Measurements from ENCODE around the gene YBX2.

YBX2 gene

DNA sequence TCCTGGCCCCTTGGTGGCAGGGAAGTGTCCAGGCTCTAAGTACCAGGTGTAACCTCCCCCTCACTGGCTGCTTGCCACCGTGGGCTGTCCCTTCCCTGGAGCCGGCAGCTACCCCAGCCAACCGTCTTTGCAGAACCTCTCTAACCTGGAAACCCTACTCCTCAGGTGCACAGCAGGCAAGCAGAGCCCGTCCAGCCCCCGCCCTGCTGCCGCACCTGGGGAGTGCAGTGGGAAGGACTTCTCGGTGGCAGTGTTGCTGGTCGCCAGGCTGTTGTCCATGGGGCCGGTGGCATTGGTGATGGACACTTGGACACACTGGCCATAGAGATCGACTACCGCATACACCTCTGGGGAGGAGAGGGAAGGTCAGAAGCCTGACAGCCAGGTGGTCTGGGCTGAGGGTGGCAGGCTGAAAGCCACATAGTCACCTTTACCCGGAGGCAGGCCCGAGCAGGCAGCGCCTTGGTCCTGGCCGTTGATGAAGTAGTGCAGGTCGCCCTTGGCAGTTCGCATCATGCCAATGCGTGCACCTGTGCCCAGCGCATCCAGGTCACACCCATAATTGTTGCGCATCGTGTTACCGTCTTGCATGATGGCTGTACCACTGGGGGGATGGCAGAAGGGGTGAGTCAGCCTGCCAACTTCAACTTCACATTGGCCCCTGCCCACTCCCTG, 28.2 kb upstream of the YBX2 start:
- no peak for DNase-seq

DNA sequence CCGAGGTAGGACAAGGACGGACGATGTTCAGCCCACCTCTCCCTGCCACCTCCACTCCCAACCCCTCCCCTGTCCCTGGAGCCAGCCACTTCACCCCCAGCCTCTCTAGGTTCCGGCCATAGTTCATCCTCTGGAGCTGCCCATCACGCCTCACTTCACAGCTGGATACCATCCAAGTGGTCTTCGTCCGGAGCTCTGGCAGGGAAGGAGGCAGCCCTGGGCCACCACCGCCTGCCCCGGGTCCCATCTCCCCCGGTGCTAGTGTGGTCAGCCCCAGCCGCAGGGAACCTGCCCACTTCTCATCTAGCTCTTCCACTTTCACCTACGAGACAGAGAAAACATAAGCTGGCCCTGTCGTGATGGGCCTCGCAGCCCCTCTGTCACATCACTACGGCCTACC, 27.0 kb upstream of the YBX2 start:
- DNase-seq, result no peak

DNA sequence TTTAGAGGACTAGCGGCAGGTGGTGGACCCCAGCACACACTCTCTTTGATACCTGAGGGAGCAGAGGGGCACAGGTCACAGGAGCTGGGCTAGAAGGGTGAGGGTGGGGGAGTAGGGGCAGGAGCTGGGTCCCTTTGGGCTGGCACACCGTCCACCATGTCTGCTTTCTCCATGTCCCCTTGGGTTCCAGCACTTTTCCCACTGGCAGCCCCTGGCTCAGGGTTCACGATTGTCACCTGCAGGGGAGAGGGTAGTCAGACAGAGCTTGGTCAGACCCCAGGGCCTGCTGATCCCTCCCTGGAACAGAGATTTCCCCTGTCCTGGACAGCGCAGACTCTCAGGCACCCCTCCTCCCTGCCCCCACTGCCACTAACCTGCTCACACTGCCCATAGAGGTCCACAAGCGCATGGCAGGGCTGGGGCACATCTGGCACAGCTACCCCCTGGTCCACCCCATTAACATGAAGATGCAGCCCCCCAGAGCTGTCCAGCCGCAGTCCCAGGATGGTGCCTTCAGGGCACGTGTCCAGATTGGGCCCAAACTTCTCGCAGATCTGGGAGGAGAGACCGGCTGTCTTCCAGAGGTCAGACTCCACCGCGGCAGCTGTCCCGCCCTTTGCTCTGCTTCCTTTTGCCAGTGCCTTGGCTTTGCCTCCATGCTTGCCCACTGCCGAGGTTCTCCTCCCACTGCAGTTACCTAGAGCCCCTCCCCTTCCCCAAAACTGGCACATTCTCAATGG, 23.9 kb upstream of the YBX2 start:
- DNase-seq, result no peak

DNA sequence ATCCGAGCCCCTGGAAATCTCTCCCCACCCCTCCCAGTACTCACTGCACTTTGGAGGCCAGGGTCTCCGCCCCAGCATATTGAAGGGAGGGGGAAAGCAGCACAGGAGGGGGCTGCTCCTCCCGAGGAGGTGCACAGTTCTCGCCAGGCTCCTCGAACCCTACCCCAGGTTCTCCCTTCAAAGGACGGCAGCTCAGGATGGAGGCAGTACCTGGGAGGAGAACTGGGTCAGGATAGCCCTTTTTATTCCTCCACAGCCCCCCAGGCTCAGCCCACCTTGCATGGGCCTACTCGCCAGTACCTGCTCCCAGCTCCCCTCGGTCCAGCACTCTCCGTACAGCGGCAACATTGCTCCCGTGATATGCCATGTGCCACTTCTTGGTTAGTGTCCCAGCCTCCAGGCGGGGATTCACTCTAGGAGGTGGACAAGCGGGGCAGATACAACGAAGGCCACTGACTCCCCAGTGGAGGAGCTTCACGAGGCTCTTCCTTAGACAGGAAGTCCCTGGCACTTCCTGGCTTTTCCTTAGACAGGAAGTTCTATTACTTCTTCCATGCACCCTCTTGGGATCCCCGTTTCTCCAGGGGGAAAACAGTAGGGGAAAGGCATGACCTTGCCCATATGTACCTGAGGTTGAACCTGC, 22.8 kb upstream of the YBX2 start:
- no peak for DNase-seq

DNA sequence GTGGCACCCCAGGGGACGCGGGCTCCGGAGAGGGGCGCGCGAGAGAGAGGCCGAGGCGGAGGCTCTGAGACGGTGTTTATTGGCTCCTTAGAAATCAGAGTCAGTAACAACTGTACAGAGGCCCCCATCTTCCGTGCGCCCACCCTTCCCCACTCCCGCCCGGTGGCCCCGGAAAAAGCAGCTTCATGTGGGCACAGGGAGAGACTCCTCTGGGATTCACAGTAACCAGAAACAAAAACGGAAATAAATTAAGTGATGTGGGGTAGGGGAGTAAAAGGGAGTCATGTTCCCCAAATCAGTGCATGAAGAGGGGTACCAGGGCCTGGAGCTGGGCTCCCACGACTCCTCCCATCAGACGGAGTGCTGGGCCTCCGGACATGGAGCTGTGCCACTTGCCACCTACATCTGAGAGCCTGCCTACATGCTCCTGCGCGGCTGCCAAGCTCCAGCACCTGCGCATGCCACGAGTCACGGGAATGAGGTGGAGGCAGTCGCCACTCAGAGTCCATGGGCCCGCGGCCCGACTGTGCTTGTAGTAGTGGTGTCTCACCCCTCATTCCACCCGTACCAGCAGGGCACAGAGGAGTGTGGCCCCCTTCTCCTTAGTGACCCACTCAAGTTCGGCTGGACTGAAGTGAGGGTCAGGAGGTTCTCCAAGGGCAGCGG, 21.3 kb upstream of the YBX2 start:
- DNase-seq, result no peak

DNA sequence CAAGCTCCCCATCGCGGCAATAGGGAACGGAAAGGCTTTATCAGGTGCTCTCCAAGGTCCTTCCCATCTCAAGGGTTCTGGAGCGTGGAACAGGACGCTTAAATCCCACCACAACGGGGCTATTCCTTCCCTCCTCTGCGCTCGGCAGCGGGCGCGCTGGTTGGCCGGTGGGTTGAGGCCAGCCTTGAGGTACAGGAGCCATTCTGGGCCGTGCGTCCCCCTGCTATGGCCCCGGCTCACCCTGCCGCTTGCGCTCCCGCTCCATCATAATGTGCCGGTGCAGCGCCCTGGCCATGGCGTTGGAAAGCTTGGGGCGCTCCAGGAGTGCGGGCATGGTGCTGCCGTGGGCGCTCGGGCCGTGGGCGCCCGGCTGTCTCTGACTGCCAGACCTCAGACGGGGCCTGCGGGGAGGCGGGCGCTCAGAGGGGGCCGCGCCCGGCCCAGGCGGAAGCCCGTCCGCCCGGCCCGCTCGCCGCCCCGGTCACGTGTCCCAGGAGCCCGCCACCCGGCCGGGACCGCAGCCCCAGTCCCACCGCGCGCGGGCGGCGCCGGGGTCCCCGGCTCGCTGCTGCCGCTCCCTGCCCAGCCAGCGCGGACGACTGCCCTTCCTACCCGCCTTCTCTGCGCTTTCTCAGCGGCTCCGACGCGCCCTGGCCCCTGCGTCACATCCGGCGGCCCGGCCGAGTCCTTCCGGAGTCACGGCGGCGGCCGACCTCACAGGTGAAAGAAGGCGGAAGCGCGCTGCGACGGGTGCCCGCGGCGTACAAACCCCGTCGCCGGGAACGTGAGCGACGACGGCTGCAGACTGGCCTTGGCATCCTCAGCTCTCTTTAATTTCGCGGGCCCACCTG, 20.5 kb upstream of the YBX2 start, which contains the start of gene GPS2:
Gene GPS2, minus strand, starts transcription at position 642 of the 851 bp plus-strand sequence. Its CDS starts 308 bp downstream, at position 334.
- peak; percentile 90 for DNase-seq

DNA sequence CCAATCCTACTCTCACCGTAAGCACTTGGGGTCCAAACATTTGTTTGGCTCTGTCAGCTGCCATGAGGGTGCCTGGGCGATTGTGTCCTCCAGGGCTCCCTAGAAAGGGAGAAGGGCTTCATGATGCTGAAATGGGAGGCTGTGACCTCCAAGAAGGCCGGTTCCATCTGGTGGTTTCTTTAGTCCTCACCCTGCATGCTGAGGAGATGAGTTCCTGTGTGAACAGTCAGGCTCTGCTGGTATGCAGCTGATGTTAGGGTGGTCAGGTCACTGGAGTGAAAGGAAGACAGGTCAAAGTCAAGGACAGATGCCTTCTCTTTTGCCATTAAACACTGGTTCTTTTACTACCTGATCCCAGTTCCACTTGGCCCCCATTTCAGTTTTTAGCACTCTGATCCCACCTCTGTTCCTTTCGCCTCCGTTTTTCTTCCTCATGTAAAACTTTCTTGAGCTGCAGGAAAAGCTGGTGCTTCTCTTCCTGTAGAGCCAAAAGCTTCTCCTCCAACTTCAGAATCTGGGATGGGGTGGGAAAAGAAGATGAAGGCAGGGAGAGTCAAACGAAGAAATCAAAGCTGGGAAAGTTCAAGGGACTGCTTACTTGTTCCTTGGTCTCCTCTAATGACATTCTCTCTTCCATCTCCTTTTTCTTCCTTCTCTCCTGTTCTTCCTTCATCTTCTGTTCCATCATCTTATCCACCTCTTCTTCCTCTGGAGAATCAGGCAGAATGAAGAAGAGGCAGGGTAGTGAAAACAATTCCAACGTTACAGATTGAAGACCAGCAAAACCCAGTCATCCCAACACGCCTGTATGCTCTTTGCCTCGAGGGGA, 19.7 kb upstream of the YBX2 start:
- DNase-seq, result no peak

DNA sequence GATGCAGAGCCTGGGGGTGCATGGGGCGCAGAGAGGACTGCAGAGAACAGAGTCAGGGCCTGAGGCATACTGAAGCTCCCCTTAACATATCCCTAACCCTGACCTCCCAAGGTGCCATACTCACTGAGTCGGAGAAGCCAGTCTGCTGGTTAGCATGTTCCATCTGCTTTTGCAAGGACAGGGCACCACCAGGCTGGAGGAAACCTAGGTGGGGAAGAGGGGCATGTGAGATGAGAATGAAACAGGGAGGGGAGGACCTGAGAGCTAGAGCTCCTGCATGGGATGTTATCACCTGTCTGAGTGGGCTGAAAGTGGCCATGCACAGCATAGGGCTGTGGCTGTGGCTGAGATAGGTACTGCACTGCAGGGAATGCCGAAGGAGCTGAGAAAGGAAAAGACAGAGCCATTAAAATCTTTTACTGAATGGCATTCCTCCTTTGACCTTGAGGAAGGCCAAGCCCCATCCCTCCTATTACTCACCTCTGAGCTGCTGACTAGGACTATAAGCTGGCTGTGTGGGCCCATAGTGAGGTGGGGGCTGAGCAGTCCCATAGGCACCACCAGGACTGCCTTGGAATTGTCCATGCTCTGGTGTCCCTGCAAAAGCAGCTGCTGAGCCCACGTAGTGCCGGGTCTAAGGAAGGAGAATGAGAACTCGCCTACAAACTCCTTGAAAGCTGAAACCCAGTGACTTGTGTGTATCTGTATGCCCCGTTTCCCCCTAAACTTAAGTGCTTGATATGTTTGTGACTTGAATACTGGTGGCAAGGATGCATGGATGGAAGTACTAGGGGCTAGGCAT, 18.9 kb upstream of the YBX2 start:
- DNase-seq, result no peak

DNA sequence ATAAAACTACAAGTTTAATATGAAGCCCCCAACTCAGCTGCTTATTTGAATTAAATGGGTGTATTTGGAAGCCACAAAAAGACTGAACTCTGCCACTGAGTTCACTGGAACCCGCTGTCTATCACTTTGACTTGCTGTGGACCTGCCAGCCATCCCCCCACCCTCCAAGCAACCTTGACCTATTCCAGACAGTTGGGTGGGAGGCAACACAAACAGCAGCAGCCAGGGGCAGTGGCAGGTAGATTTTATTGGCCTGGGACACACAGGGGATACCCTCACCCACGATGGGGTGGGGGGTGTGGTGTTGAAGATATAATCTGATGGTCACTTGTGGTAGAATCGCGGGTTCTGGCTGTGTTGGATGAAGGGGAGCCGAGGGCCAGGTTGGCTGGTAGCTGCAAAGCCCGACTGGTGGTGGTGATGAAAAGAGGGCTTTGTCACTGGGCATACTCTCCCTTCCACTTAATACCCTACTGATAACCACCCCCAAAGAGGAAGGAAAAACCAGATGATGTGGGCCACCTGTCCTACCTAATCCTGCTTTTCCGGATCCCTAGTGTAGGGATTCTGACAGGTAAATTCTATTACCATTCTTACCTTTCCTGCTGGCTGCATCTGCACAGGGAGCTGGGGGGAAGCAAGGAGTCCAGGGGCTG, 18.1 kb upstream of the YBX2 start:
- no peak for DNase-seq

DNA sequence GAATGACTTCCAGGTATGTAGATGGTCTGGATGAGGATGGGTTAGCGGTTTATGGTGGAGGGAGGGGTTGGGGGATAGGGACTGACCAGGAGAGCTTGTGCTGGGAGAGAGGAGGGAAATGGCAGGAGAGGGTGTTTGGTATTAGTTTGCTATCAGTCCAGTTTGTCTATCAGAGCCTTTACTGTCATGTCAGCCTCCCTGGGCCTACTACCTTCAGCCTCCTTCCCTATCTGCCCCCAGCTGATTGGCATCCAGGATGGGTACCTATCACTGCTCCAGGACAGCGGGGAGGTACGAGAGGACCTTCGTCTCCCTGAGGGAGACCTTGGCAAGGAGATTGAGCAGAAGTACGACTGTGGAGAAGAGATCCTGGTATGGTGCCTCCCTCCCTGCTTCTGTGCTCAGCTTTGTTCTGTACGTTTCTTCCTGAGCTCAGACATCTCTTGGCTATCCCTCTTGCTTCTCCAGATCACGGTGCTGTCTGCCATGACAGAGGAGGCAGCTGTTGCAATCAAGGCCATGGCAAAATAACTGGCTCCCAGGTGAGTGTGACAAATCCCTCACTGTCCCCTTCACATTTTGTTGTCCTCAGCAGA, 16.8 kb upstream of the YBX2 start:
- no peak for DNase-seq

DNA sequence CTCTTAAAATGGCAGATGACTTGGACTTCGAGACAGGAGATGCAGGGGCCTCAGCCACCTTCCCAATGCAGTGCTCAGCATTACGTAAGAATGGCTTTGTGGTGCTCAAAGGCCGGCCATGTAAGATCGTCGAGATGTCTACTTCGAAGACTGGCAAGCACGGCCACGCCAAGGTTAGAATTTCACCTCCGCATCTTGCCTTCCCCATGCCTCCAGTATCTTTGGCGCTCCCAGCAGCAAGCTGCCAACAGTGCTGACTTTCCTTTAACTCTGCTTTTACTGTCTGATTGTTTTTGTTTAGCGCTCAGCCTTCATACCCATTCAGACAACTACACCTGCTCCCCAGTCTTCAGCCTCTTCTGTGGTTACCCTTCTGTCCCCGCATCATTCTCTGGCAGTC, 15.2 kb upstream of the YBX2 start:
- no peak for DNase-seq

DNA sequence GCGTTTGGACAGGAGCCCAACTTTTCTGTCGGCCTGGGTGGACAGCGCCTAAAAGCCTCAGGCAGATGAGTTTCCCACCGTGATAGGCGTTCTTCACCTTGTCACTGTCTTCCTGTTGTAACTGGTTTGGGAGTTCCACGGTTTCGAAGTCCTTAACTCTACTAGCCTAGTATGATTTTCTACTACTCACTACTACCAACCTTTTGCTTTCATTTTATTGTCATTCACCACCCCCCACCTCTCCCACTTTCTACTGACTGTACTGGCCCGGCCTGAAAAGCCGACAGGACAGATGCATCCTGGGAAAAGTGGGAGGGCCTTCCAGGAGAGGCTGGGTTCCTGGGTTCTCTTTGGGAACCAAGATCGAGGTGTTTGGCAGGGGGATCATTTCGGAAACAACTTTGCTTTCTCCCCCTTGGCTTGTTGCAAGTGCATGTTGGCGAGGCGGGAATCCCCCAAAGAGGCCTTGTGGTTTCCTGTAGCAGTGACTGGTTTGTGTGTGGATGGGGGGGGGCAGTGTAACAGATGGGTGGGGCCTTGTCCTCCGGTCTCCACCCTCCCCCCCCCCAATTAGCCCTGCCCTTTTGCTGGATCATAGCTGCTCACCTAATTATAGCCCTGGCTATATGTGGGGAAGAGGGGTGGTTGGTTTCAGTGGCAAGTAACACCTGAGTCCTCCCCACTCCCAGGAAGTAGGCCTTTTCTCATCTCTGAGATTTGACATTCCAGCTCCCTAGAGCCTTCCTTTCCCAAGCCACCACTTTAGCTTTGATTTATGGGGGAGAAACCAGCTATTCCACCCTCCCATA, 14.4 kb upstream of the YBX2 start:
- DNase-seq, result peak; percentile 83

DNA sequence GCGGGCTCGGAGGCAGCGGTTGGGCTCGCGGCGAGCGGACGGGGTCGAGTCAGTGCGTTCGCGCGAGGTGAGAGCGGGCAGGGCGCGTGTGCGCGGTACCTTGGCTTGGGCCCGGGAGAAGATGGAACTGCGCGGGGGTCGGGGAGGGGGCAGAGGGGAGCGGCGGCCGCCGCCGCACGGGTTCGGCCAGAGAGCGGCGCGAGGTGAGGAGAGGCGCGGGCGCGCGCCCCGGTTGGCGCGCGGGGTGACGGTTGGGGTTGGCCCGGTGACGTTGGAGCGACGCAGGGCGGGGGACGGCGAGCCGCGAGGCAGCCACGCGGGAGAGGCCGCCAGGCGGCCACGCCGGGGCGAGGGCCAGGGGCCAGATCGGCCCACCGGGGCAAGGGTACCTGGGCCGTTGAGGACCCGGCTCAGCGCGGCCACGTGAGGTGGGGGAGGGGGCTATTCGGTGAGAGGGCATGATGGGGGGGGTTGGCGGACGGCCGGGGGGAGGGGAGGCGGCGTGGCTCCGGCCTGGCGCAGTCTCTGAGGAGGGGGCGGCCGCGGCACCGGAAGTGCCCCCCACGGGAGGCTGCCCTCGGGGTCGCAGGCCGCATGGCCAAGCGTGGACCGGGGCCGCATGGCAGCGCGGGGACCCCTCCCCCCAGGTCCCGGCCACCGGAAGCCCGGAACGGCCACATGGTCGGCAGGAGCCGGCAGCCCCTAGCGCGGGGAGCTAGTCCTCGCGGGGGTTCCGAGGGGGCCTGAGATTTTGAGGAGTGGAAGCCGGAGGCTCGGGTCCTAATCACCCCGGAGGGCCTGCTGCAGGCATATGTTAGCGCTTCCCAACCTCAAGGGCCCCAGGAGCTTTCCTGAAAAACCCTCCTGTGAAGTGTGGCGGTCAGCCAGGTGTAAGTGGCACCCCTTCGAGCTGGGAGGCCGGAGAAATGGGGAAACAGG, 13.5 kb upstream of the YBX2 start:
- peak; percentile 31 for DNase-seq

DNA sequence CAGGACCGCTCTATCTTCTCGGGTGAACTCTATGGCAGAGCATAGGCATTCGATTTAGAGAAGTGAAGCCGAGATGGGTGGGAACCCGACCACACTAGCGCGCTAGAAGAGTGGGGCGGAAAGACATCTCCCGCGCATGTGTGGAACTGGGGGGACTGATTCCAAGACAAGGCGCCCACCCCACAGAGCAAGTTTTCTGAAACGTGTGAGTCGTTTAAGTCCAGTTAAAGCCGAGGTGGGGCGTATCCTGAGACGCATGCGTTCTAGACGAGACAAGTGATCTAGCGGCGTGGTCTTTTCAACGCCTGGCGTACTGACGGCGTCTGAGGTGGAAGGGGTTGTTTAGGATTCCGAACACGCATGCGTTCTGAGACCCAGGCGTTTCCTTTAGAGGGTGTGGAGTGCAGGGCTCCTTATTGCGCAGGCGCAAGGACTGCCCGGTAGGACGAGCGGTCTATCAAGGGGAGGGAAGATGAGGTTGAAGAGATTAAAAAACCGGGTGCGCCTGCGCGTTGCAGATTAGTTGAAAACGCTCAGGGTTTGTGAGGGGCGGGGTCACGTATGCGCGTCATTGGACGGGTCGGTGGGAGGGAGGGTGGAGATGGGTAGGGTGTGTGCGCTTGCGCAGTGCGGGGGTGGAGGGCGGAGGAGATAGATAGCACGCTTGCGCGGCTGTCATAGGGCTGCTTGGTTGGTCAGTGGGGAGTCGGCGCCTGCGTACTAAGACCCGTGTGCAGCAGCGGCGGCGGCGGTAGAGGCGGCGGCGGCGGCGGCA, 12.7 kb upstream of the YBX2 start, which contains the start of gene EIF5A:
Gene EIF5A, plus strand, starts transcription at position 718 of the 775 bp plus-strand sequence. CDS start 2,008 bp downstream, outside the sequence.
- peak; percentile 100 for DNase-seq

DNA sequence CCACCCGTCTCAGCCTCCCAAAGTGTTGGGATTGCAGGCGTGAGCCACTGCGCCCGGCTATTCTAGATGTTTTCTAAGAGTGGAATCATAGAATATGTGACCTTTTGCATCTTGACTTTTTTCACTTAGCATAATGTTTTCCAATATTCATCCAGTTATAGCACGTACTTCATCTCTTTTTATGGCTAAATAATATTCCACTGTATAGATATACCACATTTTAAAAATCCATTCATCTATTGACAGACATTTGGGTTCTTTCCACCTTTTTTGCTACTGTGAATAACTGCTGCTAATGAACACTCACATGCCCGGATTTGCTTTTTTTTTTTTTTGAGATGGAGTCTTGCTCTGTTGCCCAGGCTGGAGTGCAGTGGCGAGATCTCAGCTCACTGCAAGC, 9.7 kb upstream of the YBX2 start:
- DNase-seq, result no peak

DNA sequence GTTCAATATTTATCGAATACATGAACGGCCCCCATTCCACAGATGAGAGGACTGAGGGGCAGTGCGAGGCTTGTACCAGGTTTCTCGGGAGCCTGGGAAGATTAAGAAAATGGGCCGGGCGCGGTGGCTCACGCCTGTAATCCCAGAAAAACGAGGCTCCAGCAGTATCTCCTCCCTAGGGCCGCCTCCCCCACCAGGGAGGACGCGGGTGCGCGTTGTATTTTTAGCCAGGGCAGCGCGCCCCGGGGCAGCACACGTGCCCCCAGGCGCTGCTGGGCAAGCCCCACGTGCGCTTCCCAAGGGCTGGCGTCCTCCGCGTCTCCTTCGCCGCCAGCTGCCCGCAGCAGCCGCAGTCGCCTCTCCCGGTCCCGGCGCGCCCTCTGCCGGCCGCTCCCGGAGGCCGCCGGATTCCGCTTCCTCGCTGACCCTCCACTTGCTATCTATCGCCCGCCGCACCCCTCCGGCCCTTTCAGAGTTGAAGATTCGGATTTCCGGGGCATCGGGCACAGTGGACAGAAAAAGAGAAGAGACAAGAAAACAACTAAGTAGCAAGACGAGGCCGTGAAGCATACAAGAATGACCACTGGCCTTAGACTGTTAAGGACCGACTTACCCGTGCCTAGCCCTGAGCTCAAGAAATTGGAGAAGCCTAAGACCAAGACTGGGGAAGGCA, 1.9 kb upstream of the YBX2 start:
- DNase-seq, result peak; percentile 56
